Subcutaneous adipose tissue (tissue), 4 donors: ENCODE measurements around the gene DIAPH2. TPM values are rescaled to one million over a fixed set of nuclear protein-coding genes. Genes with fewer than 3 reads are reported as not detected.

Source experiments
- total RNA-seq, 4 donors: library from RNA; depleted of rRNA; stranded (reverse); fragments of >200 nt; gene quantifications; one replicate each; pipeline ENCODE4 v1.1.0, GENCODE V29; 2016
- TF ChIP-seq, protein P1 (sequence below): fragments of 450-650 bp; IDR thresholded peaks from one replicate; pipeline ENCODE4 v1.5.1; 2016; ENCODE audit warnings: low read depth, mild to moderate bottlenecking, control low read depth, antibody characterized with exemption, moderate library complexity

Gene DIAPH2
- total RNA-seq, 4 donors from 2014 or later: 45.0 to 84.6 (median 54.2) TPM

DNA sequence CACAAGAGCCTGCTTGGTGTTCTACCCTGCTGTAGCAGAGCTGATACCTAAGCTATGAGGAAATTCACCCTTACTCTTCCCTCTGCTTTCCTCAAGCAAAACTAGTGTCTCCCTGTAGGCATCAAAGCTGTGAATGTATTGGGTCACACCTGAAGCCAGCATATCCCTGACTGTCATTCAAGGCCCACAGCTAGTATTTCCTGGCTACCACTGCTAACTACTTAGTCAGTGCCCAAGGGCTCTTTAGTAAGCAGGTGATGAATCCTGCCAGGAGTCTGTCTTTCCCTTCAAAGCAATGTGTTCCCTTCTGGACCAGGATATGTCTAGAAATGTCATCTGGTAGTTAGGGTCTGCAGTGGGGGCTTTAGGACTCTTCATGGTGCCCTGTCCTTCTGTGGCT, 324.7 kb downstream of the DIAPH2 start:
- TF ChIP-seq, protein P1, sequence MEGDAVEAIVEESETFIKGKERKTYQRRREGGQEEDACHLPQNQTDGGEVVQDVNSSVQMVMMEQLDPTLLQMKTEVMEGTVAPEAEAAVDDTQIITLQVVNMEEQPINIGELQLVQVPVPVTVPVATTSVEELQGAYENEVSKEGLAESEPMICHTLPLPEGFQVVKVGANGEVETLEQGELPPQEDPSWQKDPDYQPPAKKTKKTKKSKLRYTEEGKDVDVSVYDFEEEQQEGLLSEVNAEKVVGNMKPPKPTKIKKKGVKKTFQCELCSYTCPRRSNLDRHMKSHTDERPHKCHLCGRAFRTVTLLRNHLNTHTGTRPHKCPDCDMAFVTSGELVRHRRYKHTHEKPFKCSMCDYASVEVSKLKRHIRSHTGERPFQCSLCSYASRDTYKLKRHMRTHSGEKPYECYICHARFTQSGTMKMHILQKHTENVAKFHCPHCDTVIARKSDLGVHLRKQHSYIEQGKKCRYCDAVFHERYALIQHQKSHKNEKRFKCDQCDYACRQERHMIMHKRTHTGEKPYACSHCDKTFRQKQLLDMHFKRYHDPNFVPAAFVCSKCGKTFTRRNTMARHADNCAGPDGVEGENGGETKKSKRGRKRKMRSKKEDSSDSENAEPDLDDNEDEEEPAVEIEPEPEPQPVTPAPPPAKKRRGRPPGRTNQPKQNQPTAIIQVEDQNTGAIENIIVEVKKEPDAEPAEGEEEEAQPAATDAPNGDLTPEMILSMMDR: no peak

- TF ChIP-seq, protein P1: no peak
Measured at GRCh38 chrX:97011540-97011939, 326.9 kb downstream of the DIAPH2 start.

- TF ChIP-seq, protein P1: no peak
Measured at GRCh38 chrX:97016106-97016505, 331.5 kb downstream of the DIAPH2 start.

DNA sequence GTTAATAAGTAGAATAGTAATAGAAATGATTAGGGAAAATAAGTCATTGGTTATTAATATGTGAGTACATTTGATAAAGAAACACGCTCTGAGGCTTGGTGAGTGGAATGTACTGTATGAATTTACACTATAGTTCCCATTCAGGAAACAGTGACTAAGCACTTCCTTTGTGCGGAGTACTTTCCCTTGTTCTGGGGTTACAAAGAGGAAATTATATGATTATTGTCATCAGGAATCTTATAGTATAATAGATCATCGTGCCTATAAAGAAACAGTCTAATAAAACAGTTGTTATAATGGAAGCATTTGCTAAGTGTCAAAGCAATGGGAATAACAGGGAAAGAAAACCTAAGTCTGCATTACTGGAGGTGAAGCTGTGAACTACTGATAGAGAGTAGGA, 337.0 kb downstream of the DIAPH2 start:
- TF ChIP-seq, protein P1: no peak

DNA sequence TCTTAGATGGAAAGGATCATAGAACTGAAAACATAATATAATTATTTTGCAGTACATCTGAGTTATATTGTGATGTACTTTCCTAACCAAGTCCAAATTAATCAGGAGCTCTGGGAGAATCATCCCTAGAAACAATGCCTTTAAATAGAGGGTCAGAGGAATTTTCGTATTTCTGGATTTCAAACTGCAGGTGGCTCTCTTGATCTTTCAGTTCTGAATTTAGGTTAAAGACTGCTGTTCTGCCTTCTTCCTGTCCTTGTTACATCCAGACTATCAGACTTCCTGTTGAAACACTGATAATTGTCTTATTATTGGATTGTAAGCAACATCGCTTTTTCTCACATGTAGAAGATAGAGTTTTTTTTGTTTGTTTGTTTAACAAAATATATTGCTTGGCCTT, 341.8 kb downstream of the DIAPH2 start:
- TF ChIP-seq, protein P1: no peak

GRCh38 chrX:97027384-97027922, 342.8 kb downstream of the DIAPH2 start:
- TF ChIP-seq, protein P1: no peak

DNA sequence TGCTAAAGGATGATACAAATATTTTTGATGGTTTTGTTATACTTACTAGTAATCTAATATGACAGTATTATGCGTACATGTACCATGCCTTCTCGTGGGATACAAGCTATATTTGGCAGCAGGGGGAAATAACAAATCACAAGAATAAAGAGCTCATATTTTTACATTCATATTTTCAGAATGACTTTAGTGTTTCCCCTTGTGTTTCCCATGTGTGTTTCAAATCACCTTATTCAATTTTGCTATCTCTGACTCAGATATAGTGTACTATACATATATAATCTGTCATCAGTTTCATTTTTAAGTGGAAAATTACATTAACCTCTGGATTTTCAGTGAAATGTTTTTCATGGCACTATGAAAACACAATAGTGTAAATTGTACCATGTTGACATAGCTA, 345.8 kb downstream of the DIAPH2 start:
- TF ChIP-seq, protein P1: no peak

DNA sequence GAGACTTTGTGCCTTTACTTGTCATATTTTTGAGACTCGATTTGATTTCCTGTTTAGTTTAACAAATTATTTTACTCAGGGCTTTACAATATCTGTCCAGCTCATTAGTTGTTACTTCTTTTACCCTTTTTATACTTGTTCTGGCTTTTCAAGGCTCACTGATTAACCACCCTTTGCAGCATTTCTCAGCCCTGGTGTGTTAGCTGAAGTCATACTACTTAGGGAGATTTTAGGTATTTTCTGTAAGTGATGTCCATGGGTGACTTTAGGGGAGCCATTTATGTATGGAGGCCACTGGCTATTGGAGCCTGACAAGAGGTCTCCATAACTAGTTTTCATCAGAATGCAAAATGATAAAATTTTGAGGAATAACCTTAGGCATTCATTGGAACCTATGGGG, 346.3 kb downstream of the DIAPH2 start:
- TF ChIP-seq, protein P1: no peak
